HL-60 (cell line): ENCODE results near the gene AKR1B1.

Source experiments
- CTCF ChIP-seq: IDR thresholded peaks from one replicate; pipeline ENCODE4 v1.5.1; 2011; ENCODE audit warnings: low read length, control low read depth, inconsistent platforms; ENCODE audit not compliant: insufficient read depth
- GABPA ChIP-seq: IDR thresholded peaks from 2 replicates; pipeline ENCODE4 v1.6.1; 2012; ENCODE audit warnings: low read depth
- POLR2AphosphoS5 ChIP-seq: IDR thresholded peaks from 2 replicates; pipeline ENCODE4 v1.6.1; 2012; ENCODE audit warnings: low read depth

- TF ChIP-seq GABPA (no peak), POLR2AphosphoS5 (no peak), CTCF (no peak)
Observed at GRCh38 chr7:134400859-134401258, 58.0 kb downstream of the AKR1B1 start.
